Left lung (tissue), 10 donors: ENCODE data around the gene HES7. TPM values are rescaled to one million over a fixed set of nuclear protein-coding genes. Genes with fewer than 3 reads are reported as not detected.

Experiments used
- ATAC-seq: fragments of 200-7000 bp; cut with Tn5 transposase; one replicate; pipeline ENCODE4 v1.9.1; 2020; ENCODE audit warnings: moderate library complexity
- DNase-seq, 4 donors: peaks; one replicate each; pipeline ENCODE4 v3.0.0-alpha.2; 2013 to 2020
- H3K27ac ChIP-seq, 2 donors: fragments of 200-600 bp; sonication (generic) in 1 of 2; one replicate each; pipeline versions ENCODE4 v1.5.0 to v1.8.0; 2020 to 2021
- H3K27me3 ChIP-seq, 2 donors: fragments of 200-600 bp; sonication (generic) in 1 of 2; one replicate each; pipeline versions ENCODE4 v1.5.0 to v1.8.0; 2020 to 2021
- H3K36me3 ChIP-seq, 2 donors: fragments of 200-600 bp; sonication (generic) in 1 of 2; one replicate each; pipeline versions ENCODE4 v1.5.0 to v1.8.0; 2020 to 2021
- H3K4me1 ChIP-seq, 2 donors: fragments of 200-600 bp; one replicate each; pipeline ENCODE4 v1.8.0; 2021
- H3K4me3 ChIP-seq, 2 donors: fragments of 200-600 bp; sonication (generic) in 1 of 2; one replicate each; pipeline versions ENCODE4 v1.5.0 to v1.8.0; 2020 to 2021; ENCODE audit warnings: mild to moderate bottlenecking in 1 of 2
- H3K9me3 ChIP-seq, 2 donors: fragments of 200-600 bp; sonication (generic) in 1 of 2; one replicate each; pipeline versions ENCODE4 v1.5.0 to v1.8.0; 2020 to 2021
- intact Hi-C, 2 donors: fragments of 100-400 bp; cut with DNase I; formaldehyde crosslinking; loops; one replicate each; pipeline versions ENCODE4 v1.11.2 to v1.14.2; 2022
- polyA plus RNA-seq, 6 donors: library from polyadenylated mRNA; unstranded; fragments of 120-200 nt; gene quantifications; one replicate each; pipeline ENCODE4 v1.2.1, GENCODE V29; 2013; ENCODE audit not compliant: insufficient read length in 6 of 6
- total RNA-seq, 2 donors: library from RNA; stranded (reverse); fragmentation: NEBNext Ultra II Directional; extraction: Animal tissue kit (Norgen Biotek cat#: 25700); gene quantifications; one replicate each; pipeline ENCODE4 v1.2.1, GENCODE V29; 2021
- TF ChIP-seq, protein P1 (sequence below), 2 donors: fragments of 200-600 bp; sonication (generic) in 1 of 2; IDR thresholded peaks; one replicate each; pipeline versions ENCODE4 v1.5.0 to v1.8.0; 2021; ENCODE audit warnings: antibody characterized with exemption in 2 of 2
- donor health status: DM: no; HTN: yes; CAD: no.
- donor health status: DM: no; HTN: no; CAD: no.

Gene HES7
- total and polyA plus RNA-seq, 8 donors: 0.10 to 0.52 (median 0.20) TPM; not detected in 5

DNA sequence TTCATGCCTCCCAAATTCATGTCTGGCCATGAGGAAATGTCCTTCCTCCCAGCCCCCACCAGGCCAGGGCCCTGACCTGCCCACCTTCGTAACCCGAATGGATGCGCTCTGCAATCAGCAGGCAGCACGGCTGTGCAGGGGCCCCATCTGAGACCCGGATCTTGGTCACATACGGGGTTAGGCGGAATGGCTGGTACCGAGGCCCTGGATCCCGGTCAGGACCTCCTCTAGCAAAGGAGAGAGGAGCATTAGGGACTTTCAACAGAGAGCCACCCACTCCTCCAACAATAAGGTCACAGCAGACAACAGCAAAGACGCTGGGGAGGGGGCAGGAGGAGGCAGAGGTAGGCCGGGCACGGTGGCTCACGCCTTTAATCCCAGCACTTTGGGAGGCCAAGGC lies 24.7 kb upstream of the HES7 start:
- Histone ChIP-seq H3K27ac (no peak overlapping the region), H3K27me3 (no peaks in the 10 kb centered on the region), H3K4me1 (peaks cover 21 to 44% of the 10 kb centered on the region in 2 donors), H3K36me3 (peaks cover 14 to 73% of the 10 kb centered on the region in 2 donors), H3K9me3 (no peaks in the 10 kb centered on the region), H3K4me3 (no peak overlapping the region)
- TF ChIP-seq, protein P1, sequence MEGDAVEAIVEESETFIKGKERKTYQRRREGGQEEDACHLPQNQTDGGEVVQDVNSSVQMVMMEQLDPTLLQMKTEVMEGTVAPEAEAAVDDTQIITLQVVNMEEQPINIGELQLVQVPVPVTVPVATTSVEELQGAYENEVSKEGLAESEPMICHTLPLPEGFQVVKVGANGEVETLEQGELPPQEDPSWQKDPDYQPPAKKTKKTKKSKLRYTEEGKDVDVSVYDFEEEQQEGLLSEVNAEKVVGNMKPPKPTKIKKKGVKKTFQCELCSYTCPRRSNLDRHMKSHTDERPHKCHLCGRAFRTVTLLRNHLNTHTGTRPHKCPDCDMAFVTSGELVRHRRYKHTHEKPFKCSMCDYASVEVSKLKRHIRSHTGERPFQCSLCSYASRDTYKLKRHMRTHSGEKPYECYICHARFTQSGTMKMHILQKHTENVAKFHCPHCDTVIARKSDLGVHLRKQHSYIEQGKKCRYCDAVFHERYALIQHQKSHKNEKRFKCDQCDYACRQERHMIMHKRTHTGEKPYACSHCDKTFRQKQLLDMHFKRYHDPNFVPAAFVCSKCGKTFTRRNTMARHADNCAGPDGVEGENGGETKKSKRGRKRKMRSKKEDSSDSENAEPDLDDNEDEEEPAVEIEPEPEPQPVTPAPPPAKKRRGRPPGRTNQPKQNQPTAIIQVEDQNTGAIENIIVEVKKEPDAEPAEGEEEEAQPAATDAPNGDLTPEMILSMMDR (IDR thresholded peaks at IDR 0.05): no peak
- intact Hi-C loops: no loop called here
- DNase-seq: peak in 1 of 4 donors; percentile 72
- no peak for ATAC-seq

GRCh38 chr17:8147805-8148404 lies 24.0 kb upstream of the HES7 start:
- Histone ChIP-seq H3K4me3 (no peak overlapping the region), H3K9me3 (no peaks in the 10 kb centered on the region), H3K27ac (no peak overlapping the region), H3K4me1 (peaks cover 14 to 37% of the 10 kb centered on the region in 2 donors), H3K27me3 (no peaks in the 10 kb centered on the region), H3K36me3 (peaks cover 14 to 80% of the 10 kb centered on the region in 2 donors)
- no peak for ATAC-seq
- TF ChIP-seq, protein P1 (IDR thresholded peaks at IDR 0.05): no peak
- intact Hi-C loops: no loop called here
- peak in 1 of 4 donors; percentile 47 for DNase-seq

DNA sequence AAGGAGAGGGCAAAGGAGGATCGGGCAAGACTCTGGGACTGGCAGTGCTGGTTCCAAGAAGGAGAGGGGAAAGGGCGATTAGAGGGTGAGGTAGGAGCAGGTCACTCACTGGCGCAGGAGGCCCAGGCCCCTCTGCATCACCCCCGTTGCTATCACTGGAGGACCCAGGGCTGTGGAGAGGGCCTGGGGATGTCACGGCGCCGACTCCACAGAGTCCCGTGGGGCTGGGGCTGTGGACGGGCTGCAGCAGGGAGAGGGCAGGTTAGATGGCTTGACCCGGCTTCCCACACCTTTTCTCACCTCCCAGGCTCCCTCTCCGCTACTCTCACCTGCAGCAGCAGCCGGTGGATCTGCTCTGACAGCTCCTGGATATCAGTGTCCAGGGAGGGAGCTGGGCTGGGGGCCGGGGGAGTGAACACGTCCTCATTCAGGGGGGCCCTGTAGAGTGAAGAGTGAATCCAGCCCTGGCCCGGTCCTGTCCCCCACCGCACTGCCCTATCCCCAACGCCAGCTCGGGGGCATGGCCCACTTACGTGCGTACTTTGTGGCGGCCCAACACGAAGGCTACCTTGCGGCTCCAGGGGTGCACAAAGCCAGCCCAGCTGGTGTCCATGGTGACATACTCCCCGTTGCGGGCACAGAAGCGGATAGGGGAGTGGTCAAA lies 23.4 kb upstream of the HES7 start:
- Histone ChIP-seq H3K36me3 (peaks cover 14 to 86% of the 10 kb centered on the region in 2 donors), H3K27ac (no peak overlapping the region), H3K27me3 (no peaks in the 10 kb centered on the region), H3K4me3 (no peak overlapping the region), H3K4me1 (peaks cover 9 to 31% of the 10 kb centered on the region in 2 donors), H3K9me3 (no peaks in the 10 kb centered on the region)
- ATAC-seq: no peak
- intact Hi-C loops: no loop called here
- DNase-seq: peak in 1 of 4 donors; percentile 65
- TF ChIP-seq, protein P1 (IDR thresholded peaks at IDR 0.05): no peak

- TF ChIP-seq, protein P1 (IDR thresholded peaks at IDR 0.05): no peak
- intact Hi-C loops: no loop called here
- DNase-seq (peak in 1 of 4 donors; percentile 50), ATAC-seq (no peak)
- H3K27ac ChIP-seq: no peak overlapping the region
- peaks cover 14 to 93% of the 10 kb centered on the region in 2 donors for H3K36me3 ChIP-seq
- H3K4me1 ChIP-seq: peaks cover 9 to 31% of the 10 kb centered on the region in 2 donors
- H3K27me3 ChIP-seq: no peaks in the 10 kb centered on the region
- no peaks in the 10 kb centered on the region for H3K9me3 ChIP-seq
- no peak overlapping the region for H3K4me3 ChIP-seq
These were observed 22.7 kb upstream of the HES7 start for GRCh38 chr17:8146381-8147140.

DNA sequence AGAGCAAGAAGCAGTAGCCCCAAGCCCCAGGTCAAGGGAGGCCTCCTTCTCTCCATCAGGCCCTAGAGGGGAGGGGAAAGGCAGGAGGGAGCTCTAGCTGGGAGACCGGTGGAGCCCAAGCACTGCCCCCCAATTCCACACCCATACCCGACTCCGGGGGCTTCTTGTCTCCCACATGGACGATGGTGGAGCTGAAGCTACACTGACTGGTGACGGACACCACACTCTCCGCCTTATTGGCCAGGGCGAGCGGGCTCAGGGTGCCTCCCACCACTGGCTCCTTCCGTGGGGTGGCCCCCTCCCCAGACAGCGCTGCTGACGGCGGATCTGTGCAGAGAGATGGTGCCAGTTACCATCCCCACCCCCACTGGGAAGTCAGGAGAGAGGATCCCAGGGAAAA lies 21.9 kb upstream of the HES7 start:
- Histone ChIP-seq H3K4me3 (no peak overlapping the region), H3K27me3 (no peaks in the 10 kb centered on the region), H3K9me3 (no peaks in the 10 kb centered on the region), H3K36me3 (peaks cover 14 to 100% of the 10 kb centered on the region in 2 donors), H3K4me1 (peaks cover 7 to 24% of the 10 kb centered on the region in 2 donors), H3K27ac (no peak overlapping the region)
- TF ChIP-seq, protein P1 (IDR thresholded peaks at IDR 0.05): no peak
- DNase-seq (peak in 1 of 4 donors; percentile 56), ATAC-seq (no peak)
- intact Hi-C loops: no loop called here
